Heart left ventricle (tissue), 13 donors: ENCODE measurements around the gene SPATA31D3.
"Not testable (repeated sequence)": the region's sequence is repeated elsewhere in the genome, so short reads cannot be mapped to it uniquely, and the experiment has no call there.

ENCODE experiments used
- POLR2A ChIP-seq, 2 donors: fragments of 450-650 bp; IDR thresholded peaks; one replicate each; pipeline ENCODE4 v1.6.1; 2017; ENCODE audit warnings: antibody characterized with exemption in 2 of 2, mild to moderate bottlenecking in 2 of 2, moderate library complexity in 2 of 2
- TF ChIP-seq, protein P1 (sequence below), 12 donors: fragments of 200-600 bp; sonication (generic) in 4 of 12; IDR thresholded peaks; one replicate each; pipeline versions ENCODE4 v1.5.0 to v1.8.0; 2018 to 2022; ENCODE audit warnings: antibody characterized with exemption in 12 of 12, mild to moderate bottlenecking in 5 of 12
- donor health status: ischemic (EF 13 %, LVEDD 7.1; RV severe dilation, severe dysfunction).
- donor health status: DM: no; HTN: yes; CAD: no.
- donor health status: DM: no; HTN: no; CAD: no.
- donor health status: ischemic (EF 25% LVEDD 6.9; RV normal size, moderate dysfunction).
- donor health status: ischemic (EF 25% LVEDD 5.7; RV mildly dilated, moderate dysfunction).
- donor health status: ischemic (EF 35%, LVEDD 5.7; RV mildly dilated, moderate dysfunction).
- donor health status: nonischemic (EF 11% LVEDD 7.7; RV severe dilation, severe dysfunction).
- donor health status: DM: yes; HTN: yes; CAD: no.
- donor health status: PGD.
- donor health status: ischemic (EF 29% LVEDD 5.4; RV normal size, mild dysfunction).
- donor health status: nonischemic (EF 23%, LVEDD 6.1; RV moderate dilation, normal function).

DNA sequence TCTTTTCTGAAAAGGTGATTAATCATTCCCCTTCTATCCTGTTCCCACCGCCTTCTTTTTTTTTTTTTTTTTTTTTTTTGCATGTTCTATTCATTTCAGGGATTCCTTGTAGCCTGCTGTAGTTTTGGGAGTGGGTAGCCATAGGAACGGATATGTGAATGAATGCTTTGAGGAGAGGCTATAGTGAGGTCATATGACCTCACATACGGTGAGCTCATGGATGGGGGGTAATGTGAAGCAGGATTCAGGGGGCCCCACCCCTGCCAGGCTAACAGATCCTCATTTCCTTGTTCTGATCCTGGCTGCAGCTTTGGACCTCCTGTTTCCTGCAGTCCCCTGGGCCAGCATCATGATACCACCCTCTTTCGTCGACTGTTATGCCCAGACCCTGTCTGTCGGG, 13.2 kb upstream of the SPATA31D3 start:
- TF ChIP-seq, protein P1, sequence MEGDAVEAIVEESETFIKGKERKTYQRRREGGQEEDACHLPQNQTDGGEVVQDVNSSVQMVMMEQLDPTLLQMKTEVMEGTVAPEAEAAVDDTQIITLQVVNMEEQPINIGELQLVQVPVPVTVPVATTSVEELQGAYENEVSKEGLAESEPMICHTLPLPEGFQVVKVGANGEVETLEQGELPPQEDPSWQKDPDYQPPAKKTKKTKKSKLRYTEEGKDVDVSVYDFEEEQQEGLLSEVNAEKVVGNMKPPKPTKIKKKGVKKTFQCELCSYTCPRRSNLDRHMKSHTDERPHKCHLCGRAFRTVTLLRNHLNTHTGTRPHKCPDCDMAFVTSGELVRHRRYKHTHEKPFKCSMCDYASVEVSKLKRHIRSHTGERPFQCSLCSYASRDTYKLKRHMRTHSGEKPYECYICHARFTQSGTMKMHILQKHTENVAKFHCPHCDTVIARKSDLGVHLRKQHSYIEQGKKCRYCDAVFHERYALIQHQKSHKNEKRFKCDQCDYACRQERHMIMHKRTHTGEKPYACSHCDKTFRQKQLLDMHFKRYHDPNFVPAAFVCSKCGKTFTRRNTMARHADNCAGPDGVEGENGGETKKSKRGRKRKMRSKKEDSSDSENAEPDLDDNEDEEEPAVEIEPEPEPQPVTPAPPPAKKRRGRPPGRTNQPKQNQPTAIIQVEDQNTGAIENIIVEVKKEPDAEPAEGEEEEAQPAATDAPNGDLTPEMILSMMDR (IDR thresholded peaks at IDR 0.05) = not testable (repeated sequence)
- TF ChIP-seq POLR2A (IDR thresholded peaks at IDR 0.05) = not testable (repeated sequence)
